ENCODE measurements around the gene PTGER2.
A peak's percentile ranks its signal among the peaks of the same experiment; 100 is the strongest.

The PTGER2 gene

GRCh38 chr14:52305014-52305413 lies 9.1 kb upstream of the PTGER2 start:
- no peak for DNase-seq

DNA sequence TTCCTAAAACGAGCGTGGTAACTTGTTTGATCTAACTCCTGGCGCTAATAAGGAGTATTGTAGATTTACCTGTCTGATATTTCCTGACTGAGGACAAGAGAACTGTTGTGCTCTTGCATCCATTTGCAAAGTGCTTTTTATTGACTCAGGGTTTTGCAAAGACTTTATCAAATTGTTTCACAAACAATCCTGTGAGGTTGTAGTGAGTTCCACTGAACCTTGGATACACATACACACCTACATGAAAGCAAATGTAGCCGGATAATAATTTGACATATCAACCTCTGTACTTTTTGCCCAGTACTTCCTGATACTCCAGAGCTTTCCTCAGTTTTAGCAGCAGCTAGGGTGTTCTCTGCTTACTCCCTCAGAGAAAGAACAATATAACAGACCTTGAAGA lies 6.7 kb upstream of the PTGER2 start:
- no peak for DNase-seq

- no peak for DNase-seq
These were observed 6.2 kb upstream of the PTGER2 start for GRCh38 chr14:52307905-52308304.

DNA sequence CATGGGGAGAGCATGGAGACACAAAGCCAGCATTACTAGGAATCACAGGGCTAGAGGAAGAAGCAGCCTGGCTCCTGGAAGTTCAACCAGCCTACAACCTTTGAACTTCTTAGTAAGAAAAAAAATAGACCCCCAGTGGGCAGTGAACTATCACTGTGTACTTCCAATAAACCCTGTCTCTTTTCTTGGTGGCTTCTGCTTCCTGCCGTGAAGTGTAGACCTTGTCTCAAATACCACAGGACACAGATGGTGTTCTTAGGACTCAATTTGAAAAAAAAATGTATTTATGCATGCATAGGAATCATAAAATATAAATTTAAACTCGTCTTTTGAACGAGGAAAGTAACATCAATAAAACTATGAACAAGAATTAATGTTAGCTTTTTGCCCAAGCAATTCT lies 3.6 kb upstream of the PTGER2 start:
- no peak for DNase-seq

DNA sequence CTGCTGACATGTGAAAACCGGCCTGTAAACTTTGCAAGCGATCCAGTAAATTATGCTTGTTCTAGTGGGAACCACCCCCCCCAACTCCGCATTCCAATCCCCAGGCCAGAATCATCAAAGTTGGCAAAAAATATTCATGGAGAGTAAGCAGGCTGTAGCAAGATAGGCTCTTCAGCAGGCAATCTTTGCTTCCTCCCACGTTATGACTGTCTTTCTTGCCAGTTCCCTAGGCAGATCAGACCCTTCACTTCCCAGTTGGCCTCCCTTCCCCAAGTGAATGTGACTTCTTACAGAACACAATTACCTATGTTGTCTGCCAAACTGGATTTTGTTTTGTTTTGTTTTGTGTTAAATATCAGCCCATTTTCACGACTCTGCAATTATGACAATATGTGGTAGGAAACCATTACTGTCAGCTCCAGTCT lies 1.2 kb upstream of the PTGER2 start:
- DNase-seq = no peak

DNA sequence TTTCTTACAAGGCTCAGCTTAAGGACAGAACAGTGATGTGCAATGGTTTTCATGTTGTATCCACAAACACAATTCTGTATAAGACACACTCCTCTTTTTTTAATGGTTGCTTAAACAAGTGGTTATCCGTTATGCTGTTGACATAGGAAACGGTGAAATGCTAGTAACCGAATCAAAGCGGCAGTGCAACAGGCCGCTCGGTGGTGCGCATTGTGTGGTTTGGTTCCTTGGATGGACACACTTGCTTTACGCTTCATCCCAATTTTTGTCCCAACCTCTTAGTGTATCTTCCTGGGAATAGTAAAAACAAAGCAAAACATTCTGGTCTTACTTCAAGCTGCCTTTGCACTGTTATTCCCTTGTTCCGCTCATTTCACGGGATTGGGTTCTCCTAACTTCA lies 650 bp upstream of the PTGER2 start:
- no peak for DNase-seq

- peak; percentile 20 for DNase-seq
These were observed 663 bp downstream of the PTGER2 start for GRCh38 chr14:52314595-52315354.

GRCh38 chr14:52315355-52315718 lies 1.2 kb downstream of the PTGER2 start:
- DNase-seq = no peak

DNA sequence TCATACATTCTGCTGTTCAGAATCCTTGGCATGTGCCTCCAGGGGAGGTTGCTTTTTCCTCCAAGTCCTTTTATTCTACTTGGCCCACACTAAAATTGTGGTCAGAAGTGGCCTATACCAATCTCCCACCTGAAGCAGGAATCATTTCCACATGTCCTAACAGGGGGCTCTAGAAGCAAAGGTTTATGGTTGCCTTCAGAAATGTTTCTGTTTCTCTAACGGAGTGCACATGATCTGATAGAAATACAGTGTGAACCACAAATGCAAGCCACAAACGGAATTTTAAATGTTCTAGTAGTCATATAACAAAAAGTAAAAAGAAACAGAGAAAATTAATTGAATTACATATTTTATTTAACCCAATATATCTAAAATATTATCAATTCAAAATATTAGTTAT lies 4.0 kb downstream of the PTGER2 start:
- no peak for DNase-seq

DNA sequence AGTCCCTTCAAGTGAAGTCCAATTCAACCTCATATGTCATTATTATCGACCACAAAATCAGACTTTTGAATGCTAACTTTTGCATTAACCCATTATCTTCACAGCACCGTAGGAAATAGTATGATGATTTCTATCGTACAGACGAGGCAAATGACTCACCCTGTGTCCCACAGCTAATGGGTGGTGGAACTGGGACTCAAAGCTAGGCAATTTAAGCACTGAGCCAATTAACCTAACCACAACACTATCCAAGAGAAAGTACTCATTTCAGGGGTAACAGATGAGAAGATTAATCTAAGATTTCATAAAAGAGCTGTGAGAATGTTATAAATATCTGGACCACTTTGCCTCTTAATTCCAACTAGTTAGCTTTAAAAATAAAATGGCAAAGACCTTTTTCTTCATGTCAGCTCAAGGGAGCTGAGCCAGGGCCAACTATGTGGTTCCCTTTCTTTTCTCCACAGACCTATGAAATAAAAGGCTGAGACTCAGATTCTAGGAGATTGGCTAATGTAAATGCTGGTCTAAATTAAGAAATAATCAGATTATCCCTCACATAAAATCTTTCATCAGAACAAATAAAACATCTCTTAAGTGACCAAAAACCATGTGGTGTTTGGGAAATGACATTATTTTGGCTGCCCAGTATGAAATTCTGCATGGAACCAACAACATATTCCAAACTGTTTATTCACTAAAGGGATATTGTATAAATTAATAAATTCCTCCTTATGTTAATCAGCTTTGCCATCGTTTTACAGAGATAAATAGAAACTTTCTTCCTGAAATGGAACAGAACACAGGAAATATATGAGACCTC lies 4.9 kb downstream of the PTGER2 start:
- no peak for DNase-seq

DNA sequence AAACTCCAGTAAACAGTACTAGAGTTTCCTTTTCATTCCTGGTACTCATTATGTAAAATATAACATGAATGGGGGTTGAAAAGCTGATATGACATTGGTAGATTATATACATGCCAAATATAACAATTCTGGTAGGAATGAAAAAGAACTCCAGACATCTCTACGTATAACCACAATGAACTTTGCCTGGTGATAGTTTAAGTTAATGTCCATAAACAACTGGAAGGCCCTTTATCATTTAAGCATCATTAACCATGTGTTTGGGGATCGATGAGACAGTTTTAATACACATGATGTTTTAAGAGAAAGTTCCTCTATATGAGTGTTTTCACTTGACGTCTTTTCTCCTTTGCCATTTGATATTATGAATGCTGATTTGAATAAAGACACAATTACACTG lies 5.8 kb downstream of the PTGER2 start:
- DNase-seq = no peak

DNA sequence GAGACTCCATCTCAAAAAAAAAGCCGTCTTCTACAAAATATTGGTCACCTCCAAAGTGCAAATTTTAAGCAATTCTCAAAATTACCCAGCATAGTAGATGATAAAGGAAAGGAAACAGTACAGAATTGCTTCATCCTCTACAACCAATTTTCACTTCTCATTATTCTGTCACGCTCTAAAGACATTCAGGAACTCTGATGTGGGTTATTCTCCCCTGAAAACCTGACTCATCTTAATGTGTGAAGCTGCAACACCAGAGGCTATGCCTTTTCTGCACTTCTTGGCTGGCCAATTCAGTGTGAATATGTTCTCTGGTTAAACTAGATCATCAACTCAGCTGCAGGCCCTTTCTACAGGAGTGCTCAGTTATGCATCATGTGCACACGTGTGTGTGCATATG lies 11.0 kb downstream of the PTGER2 start:
- DNase-seq = no peak

DNA sequence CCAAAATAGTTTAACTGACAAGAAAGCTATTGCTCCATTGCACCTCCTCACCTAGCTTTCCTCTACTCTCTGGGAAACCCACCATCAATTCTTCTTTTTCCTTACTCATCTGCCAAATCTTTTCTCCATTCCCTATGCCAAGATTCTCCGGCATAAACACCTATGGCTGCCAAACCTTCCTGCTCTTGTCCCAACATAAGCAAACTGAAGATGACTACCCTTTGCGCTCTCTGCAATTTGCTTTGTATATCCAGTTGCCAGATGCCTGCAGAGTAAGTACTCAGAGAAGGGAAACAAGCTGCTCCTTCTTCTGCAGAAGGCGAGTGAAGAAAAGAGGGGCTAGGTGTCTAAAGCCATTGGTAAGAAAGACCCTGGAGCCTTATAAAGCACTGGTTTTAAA lies 11.5 kb downstream of the PTGER2 start:
- DNase-seq = no peak

DNA sequence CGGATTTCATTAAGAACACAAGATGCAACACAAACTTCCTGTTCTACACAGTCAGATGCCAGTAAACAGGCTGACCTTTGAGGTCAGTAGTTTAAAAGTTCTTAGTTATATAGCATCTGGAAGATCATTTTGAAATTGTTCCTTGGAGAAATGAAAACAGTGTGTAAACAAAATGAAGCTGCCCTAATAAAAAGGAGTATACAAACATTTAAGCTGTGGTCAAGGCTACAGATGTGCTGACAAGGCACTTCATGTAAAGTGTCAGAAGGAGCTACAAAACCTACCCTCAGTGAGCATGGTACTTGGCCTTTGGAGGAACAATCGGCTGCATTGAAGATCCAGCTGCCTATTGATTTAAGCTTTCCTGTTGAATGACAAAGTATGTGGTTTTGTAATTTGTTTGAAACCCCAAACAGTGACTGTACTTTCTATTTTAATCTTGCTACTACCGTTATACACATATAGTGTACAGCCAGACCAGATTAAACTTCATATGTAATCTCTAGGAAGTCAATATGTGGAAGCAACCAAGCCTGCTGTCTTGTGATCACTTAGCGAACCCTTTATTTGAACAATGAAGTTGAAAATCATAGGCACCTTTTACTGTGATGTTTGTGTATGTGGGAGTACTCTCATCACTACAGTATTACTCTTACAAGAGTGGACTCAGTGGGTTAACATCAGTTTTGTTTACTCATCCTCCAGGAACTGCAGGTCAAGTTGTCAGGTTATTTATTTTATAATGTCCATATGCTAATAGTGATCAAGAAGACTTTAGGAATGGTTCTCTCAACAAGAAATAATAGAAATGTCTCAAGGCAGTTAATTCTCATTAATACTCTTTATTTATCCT lies 13.5 kb downstream of the PTGER2 start:
- no peak for DNase-seq

DNA sequence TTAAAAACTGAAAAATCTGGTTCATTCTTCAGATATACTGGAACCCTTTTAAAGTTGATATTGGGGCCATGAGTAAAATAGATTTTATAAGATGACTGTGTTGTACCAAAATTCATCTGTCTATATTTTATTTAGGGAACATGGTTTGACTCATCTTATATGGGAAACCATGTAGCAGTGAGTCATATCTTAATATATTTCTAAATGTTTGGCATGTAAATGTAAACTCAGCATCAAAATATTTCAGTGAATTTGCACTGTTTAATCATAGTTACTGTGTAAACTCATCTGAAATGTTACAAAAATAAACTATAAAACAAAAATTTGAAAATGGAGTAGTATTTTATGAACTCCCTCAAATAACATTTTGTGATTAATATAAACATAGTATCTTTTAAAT lies 14.2 kb downstream of the PTGER2 start:
- DNase-seq = no peak

- no peak for DNase-seq
These were observed 15.7 kb downstream of the PTGER2 start for GRCh38 chr14:52329678-52330369.

- no peak for DNase-seq
These were observed 18.2 kb downstream of the PTGER2 start for GRCh38 chr14:52332269-52332668.

DNA sequence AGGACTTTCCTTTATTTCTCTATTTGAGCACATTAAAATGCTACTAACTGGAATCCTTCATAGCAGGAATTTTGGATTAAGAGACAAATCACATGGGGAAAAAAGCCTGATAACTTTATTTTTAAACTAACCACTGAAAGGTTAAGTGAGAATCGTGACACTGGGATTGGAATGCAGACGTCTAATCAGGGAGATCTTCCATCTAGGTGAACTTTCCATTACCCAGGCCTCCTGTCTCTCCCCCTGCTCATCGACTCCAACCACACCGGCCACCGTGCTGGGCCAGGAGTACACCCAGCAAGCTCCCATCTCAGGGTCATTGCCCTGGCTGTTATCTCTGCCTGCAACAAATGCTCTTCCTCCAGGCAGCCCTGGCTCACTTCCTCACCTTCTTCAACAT lies 19.0 kb downstream of the PTGER2 start:
- no peak for DNase-seq

DNA sequence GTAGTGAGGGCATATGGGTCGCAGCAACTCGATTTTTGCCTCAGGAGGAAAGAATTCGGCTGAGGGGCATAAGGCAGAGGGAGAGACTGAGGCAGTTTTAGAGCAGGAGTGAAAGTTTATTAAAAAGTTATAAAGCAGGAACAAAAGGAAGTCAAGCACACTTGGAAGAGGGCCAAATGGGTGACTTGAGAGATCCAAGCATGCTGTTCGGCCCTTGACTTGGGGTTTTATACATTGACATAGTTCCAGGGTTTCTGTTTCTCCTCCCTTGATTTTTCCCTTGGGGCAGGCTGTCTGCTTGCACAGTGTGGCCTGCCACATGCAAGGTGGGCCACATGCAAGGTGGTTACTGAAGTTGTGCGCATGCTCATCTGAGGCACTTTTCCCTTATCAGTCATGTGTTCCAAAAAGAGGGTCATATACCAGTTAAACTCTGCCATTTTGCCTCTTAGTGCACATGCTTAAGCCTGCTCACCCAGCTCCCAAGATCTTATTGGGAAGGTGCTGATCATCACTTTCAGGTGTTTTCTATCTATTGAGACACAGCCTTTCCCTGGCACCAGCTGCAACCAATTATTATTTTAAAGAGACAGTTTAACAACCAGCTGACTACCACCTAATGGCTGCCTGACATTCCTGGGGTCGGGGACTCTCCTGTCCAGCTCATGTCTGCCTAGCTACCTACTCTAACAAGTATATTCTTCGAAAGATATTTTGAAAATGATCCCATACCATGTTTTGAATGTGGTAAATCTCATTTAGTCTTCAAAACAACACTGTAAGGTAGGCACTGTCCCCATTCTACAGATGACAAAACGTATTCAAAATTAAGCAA lies 19.9 kb downstream of the PTGER2 start:
- no peak for DNase-seq

DNA sequence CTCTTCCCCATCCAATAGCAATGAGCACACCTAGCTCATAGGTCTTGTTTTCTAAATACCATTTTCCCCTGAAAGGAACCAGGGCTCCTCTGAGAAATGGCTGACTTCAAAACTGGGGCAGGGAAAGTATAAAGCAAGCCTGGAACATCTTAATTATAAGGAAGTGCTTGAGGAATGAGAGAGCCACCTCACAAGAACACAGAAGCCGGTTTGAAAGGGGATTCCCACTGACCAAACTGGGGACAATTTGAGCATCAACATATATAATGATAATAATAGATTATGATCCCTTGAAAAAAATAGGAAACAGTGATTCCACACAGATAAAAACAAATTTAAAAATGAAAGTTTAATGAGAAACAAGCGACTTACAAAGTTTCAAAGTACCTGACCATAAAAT lies 22.1 kb downstream of the PTGER2 start:
- no peak for DNase-seq

DNA sequence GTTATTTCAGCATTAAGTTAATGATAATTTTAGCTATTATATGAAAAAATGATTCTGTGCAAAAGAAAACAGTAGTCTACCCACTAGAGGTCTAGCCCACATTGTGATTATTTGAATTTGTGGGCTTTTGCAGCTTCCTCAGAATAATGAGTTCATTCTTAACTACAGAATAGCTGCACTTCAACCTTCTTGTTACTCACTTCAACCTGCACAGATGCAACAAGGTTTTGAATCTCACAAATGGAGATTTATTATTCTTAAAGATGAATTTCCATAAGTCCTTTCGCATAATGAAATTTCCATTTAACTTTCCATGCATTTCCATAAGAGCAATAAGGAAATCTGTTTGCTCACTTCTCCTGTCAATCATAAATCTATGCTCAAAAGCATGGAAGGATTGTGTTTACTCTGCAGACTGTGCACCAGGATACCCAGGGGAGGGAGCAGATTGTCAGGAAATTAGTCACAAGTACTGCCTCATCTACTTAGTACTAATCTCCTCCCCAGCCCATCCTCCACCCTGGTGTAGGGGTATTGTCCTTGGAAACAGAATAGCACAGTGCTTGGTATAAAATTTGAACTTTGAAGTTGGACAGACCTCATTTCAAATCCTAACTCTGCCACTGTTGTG lies 24.1 kb downstream of the PTGER2 start:
- no peak for DNase-seq
